Neural progenitor cell (in vitro differentiated cells): ENCODE data around the gene BCL2A1. TPM values are rescaled to one million over a fixed set of nuclear protein-coding genes. Genes with fewer than 3 reads are reported as not detected.

Source experiments
- DNase-seq: peaks from one replicate; pipeline ENCODE4 v3.0.0-alpha.2; 2016; ENCODE audit warnings: low spot score
- H2AFZ ChIP-seq: fragments of 200-600 bp; sonication (generic); replicated peaks from 2 replicates; pipeline ENCODE4 v1.6.1; 2016; ENCODE audit warnings: antibody characterized with exemption
- H3F3A ChIP-seq: fragments of 200-600 bp; sonication (generic); 2 replicates; pipeline ENCODE4 v1.6.1; 2016; ENCODE audit warnings: antibody characterized with exemption, low read depth
- H3K27ac ChIP-seq: fragments of 200-600 bp; sonication (generic); 2 replicates; pipeline ENCODE4 v1.5.1; 2016; ENCODE audit warnings: mild to moderate bottlenecking
- H3K27me3 ChIP-seq: fragments of 200-600 bp; sonication (generic); 2 replicates; pipeline ENCODE4 v1.6.1; 2016; ENCODE audit warnings: mild to moderate bottlenecking, moderate library complexity
- H3K36me3 ChIP-seq: fragments of 200-600 bp; sonication (generic); 2 replicates; pipeline ENCODE4 v1.5.1; 2016
- H3K4me1 ChIP-seq: fragments of 200-600 bp; sonication (generic); 2 replicates; pipeline ENCODE4 v1.6.1; 2016; ENCODE audit warnings: mixed run types
- H3K4me2 ChIP-seq: fragments of 200-600 bp; sonication (generic); 2 replicates; pipeline ENCODE4 v1.6.1; 2016
- H3K4me3 ChIP-seq: fragments of 200-600 bp; sonication (generic); 2 replicates; pipeline ENCODE4 v1.5.1; 2016
- H3K79me2 ChIP-seq: fragments of 200-600 bp; sonication (generic); 2 replicates; pipeline ENCODE4 v1.6.1; 2016; ENCODE audit warnings: low read depth
- H3K9ac ChIP-seq: fragments of 200-600 bp; sonication (generic); 2 replicates; pipeline ENCODE4 v1.6.1; 2016
- H3K9me3 ChIP-seq: fragments of 200-600 bp; sonication (generic); 2 replicates; pipeline ENCODE4 v1.5.1; 2016; ENCODE audit warnings: low read depth
- H4K20me1 ChIP-seq: fragments of 200-600 bp; sonication (generic); 2 replicates; pipeline ENCODE4 v1.6.1; 2016; ENCODE audit warnings: low read depth
- H3K27ac Mint-ChIP-seq: 3 replicates; pipeline ENCODE4 v1.8.0; 2021; ENCODE audit warnings: mixed read lengths
- H3K27me3 Mint-ChIP-seq: 2 replicates; pipeline ENCODE4 v1.8.0; 2022; ENCODE audit warnings: low read depth, mild to moderate bottlenecking, inconsistent platforms, moderate library complexity, mixed read lengths; ENCODE audit not compliant: insufficient read depth
- H3K36me3 Mint-ChIP-seq: 3 replicates; pipeline ENCODE4 v1.8.0; 2021; ENCODE audit warnings: mixed read lengths
- H3K4me1 Mint-ChIP-seq: 3 replicates; pipeline ENCODE4 v1.8.0; 2021; ENCODE audit warnings: mixed read lengths
- H3K4me3 Mint-ChIP-seq: 3 replicates; pipeline ENCODE4 v1.8.0; 2021; ENCODE audit warnings: mild to moderate bottlenecking, moderate library complexity, mixed read lengths
- H3K9me3 Mint-ChIP-seq: 3 replicates; pipeline ENCODE4 v1.8.0; 2020; ENCODE audit warnings: mixed read lengths
- CTCF ChIP-seq: fragments of 200-600 bp; sonication (generic); IDR thresholded peaks from 2 replicates; pipeline ENCODE4 v1.5.1; 2017; ENCODE audit warnings: antibody characterized with exemption, mild to moderate bottlenecking
- EZH2 ChIP-seq: fragments of 200-600 bp; sonication (generic); IDR thresholded peaks from 2 replicates; pipeline ENCODE4 v1.6.1; 2017; ENCODE audit warnings: antibody characterized with exemption, mild to moderate bottlenecking, moderate library complexity
- EZH2phosphoT487 ChIP-seq: fragments of 200-600 bp; sonication (generic); IDR thresholded peaks from 2 replicates; pipeline ENCODE4 v1.6.1; 2017; ENCODE audit warnings: antibody characterized with exemption
- total RNA-seq: library from RNA; depleted of rRNA; stranded (reverse); fragments of >200 nt; gene quantifications from 2 replicates; pipeline ENCODE4 v1.2.3, GENCODE V29; 2015; ENCODE audit warnings: low replicate concordance

The BCL2A1 gene
- total RNA-seq, 1 donor from 2014 or later: not detected

- Histone ChIP-seq H4K20me1 (no peaks in the 10 kb centered on the region), H3K79me2 (no peaks in the 10 kb centered on the region), H3K36me3 (no peaks in the 10 kb centered on the region), H3K4me1 (no peaks in the 10 kb centered on the region), H3K4me3 (no peak overlapping the region), H3K9me3 (no peaks in the 10 kb centered on the region), H3K4me2 (no peak overlapping the region), H2AFZ (no peak overlapping the region), H3F3A (peaks cover 18% of the 10 kb centered on the region), H3K27ac (no peak overlapping the region), H3K9ac (no peak overlapping the region), H3K27me3 (no peaks in the 10 kb centered on the region)
- Mint-ChIP-seq H3K4me3 (no peak overlapping the region), H3K27me3 (peaks cover 4% of the 10 kb centered on the region), H3K27ac (no peak overlapping the region), H3K9me3 (peaks cover 3% of the 10 kb centered on the region), H3K36me3 (no peaks in the 10 kb centered on the region), H3K4me1 (no peaks in the 10 kb centered on the region)
- no peak for TF ChIP-seq EZH2
- TF ChIP-seq EZH2phosphoT487: no peak
- TF ChIP-seq CTCF: no peak
- DNase-seq: no peak
These were observed 33.0 kb upstream of the BCL2A1 start for GRCh38 chr15:80003934-80004472.

GRCh38 chr15:80003171-80003570 is 32.2 kb upstream of the BCL2A1 start:
- no peak for TF ChIP-seq EZH2phosphoT487
- no peak for TF ChIP-seq CTCF
- no peak for TF ChIP-seq EZH2
- Mint-ChIP-seq H3K27ac (no peak overlapping the region), H3K36me3 (no peaks in the 10 kb centered on the region), H3K4me3 (no peak overlapping the region), H3K4me1 (no peaks in the 10 kb centered on the region), H3K27me3 (peaks cover 4% of the 10 kb centered on the region), H3K9me3 (peaks cover 3% of the 10 kb centered on the region)
- H3K27ac ChIP-seq: no peak overlapping the region
- H3K4me1 ChIP-seq: no peaks in the 10 kb centered on the region
- H3K9ac ChIP-seq: no peak overlapping the region
- no peak overlapping the region for H3K4me3 ChIP-seq
- H3K36me3 ChIP-seq: no peaks in the 10 kb centered on the region
- H3K79me2 ChIP-seq: no peaks in the 10 kb centered on the region
- peak overlapping the region; percentile 72 for H2AFZ ChIP-seq
- DNase-seq: no peak
- no peaks in the 10 kb centered on the region for H4K20me1 ChIP-seq
- peaks cover 18% of the 10 kb centered on the region for H3F3A ChIP-seq
- no peak overlapping the region for H3K4me2 ChIP-seq
- H3K27me3 ChIP-seq: no peaks in the 10 kb centered on the region
- H3K9me3 ChIP-seq: no peaks in the 10 kb centered on the region

GRCh38 chr15:80002267-80002666 is 31.3 kb upstream of the BCL2A1 start:
- Histone ChIP-seq H3K4me3 (no peak overlapping the region), H3K9me3 (no peaks in the 10 kb centered on the region), H3K36me3 (no peaks in the 10 kb centered on the region), H3K27me3 (no peaks in the 10 kb centered on the region), H3K4me2 (no peak overlapping the region), H2AFZ (no peak overlapping the region), H3K4me1 (no peaks in the 10 kb centered on the region), H3K27ac (no peak overlapping the region), H3F3A (peaks cover 18% of the 10 kb centered on the region), H3K9ac (no peak overlapping the region), H3K79me2 (no peaks in the 10 kb centered on the region), H4K20me1 (no peaks in the 10 kb centered on the region)
- Mint-ChIP-seq H3K27ac (no peak overlapping the region), H3K36me3 (no peaks in the 10 kb centered on the region), H3K4me3 (no peak overlapping the region), H3K27me3 (peaks cover 3% of the 10 kb centered on the region), H3K9me3 (peaks cover 3% of the 10 kb centered on the region), H3K4me1 (no peaks in the 10 kb centered on the region)
- no peak for TF ChIP-seq EZH2phosphoT487
- no peak for TF ChIP-seq EZH2
- no peak for TF ChIP-seq CTCF
- no peak for DNase-seq
